HEK293 (cell line): Measurements from ENCODE around the gene RHPN2.

Source experiments
- HOXA7 ChIP-seq: sonication (generic); formaldehyde crosslinking; IDR thresholded peaks from 2 replicates; pipeline ENCODE4 v1.8.1; 2022; ENCODE audit warnings: missing genetic modification reagents, borderline replicate concordance
- KLF8 ChIP-seq: fragments of 450-650 bp; formaldehyde crosslinking; IDR thresholded peaks from 2 replicates; pipeline ENCODE4 v1.5.1; 2016; ENCODE audit warnings: missing biosample characterization, missing genetic modification characterization
- KLF9 ChIP-seq: fragments of 450-650 bp; formaldehyde crosslinking; IDR thresholded peaks from 2 replicates; pipeline ENCODE4 v1.5.1; 2016; ENCODE audit warnings: missing biosample characterization, missing genetic modification characterization, low read depth
- OVOL3 ChIP-seq: fragments of 450-650 bp; formaldehyde crosslinking; IDR thresholded peaks from 2 replicates; pipeline ENCODE4 v1.5.1; 2016; ENCODE audit warnings: missing biosample characterization, missing genetic modification characterization
- PRDM1 ChIP-seq: fragments of 450-650 bp; formaldehyde crosslinking; IDR thresholded peaks from 2 replicates; pipeline ENCODE4; 2016; ENCODE audit warnings: missing biosample characterization, missing genetic modification characterization
- REST ChIP-seq: fragments of 450-650 bp; formaldehyde crosslinking; IDR thresholded peaks from 2 replicates; pipeline ENCODE4 v1.5.1; 2016; ENCODE audit warnings: missing biosample characterization, missing genetic modification characterization
- ZBTB17 ChIP-seq: fragments of 450-650 bp; formaldehyde crosslinking; IDR thresholded peaks from 2 replicates; pipeline ENCODE4 v1.5.1; 2016; ENCODE audit warnings: missing biosample characterization, missing genetic modification characterization
- ZBTB48 ChIP-seq: fragments of 450-650 bp; formaldehyde crosslinking; IDR thresholded peaks from 2 replicates; pipeline ENCODE4 v1.5.1; 2016; ENCODE audit warnings: missing biosample characterization, missing genetic modification characterization
- ZBTB49 ChIP-seq: fragments of 450-650 bp; formaldehyde crosslinking; IDR thresholded peaks from 2 replicates; pipeline ENCODE4 v1.5.1; 2016; ENCODE audit warnings: missing biosample characterization, missing genetic modification characterization, low read depth
- ZFP37 ChIP-seq: fragments of 450-650 bp; formaldehyde crosslinking; IDR thresholded peaks from 2 replicates; pipeline ENCODE4 v1.5.1; 2016; ENCODE audit warnings: missing biosample characterization, missing genetic modification characterization
- ZNF146 ChIP-seq: fragments of 450-650 bp; formaldehyde crosslinking; IDR thresholded peaks from 2 replicates; pipeline ENCODE4 v1.5.1; 2016; ENCODE audit warnings: missing biosample characterization, missing genetic modification characterization
- ZNF157 ChIP-seq: fragments of 450-650 bp; formaldehyde crosslinking; IDR thresholded peaks from 2 replicates; pipeline ENCODE4 v1.5.1; 2016; ENCODE audit warnings: missing biosample characterization, missing genetic modification characterization
- ZNF174 ChIP-seq: fragments of 450-650 bp; formaldehyde crosslinking; IDR thresholded peaks from 2 replicates; pipeline ENCODE4 v1.5.0; 2017; ENCODE audit warnings: missing biosample characterization, mild to moderate bottlenecking, missing genetic modification characterization
- ZNF175 ChIP-seq: fragments of 450-650 bp; formaldehyde crosslinking; IDR thresholded peaks from 2 replicates; pipeline ENCODE4 v1.5.1; 2016; ENCODE audit warnings: missing biosample characterization, missing genetic modification characterization
- ZNF24 ChIP-seq: fragments of 450-650 bp; formaldehyde crosslinking; IDR thresholded peaks from 2 replicates; pipeline ENCODE4 v1.5.1; 2016; ENCODE audit warnings: missing biosample characterization, missing genetic modification characterization
- ZNF37A ChIP-seq: fragments of 450-650 bp; IDR thresholded peaks from 2 replicates; pipeline ENCODE4 v1.5.1; 2018; ENCODE audit warnings: missing biosample characterization, missing genetic modification characterization
- ZNF513 ChIP-seq: fragments of 450-650 bp; IDR thresholded peaks from 2 replicates; pipeline ENCODE4 v1.5.1; 2018; ENCODE audit warnings: missing biosample characterization, missing genetic modification characterization
- ZNF558 ChIP-seq: fragments of 450-650 bp; formaldehyde crosslinking; IDR thresholded peaks from 2 replicates; pipeline ENCODE4 v1.5.1; 2016; ENCODE audit warnings: missing biosample characterization, missing genetic modification characterization
- ZNF596 ChIP-seq: fragments of 450-650 bp; IDR thresholded peaks from 2 replicates; pipeline ENCODE4 v1.5.0; 2018; ENCODE audit warnings: missing biosample characterization, mild to moderate bottlenecking, missing genetic modification characterization, moderate library complexity
- ZNF658 ChIP-seq: fragments of 450-650 bp; formaldehyde crosslinking; IDR thresholded peaks from 2 replicates; pipeline ENCODE4; 2016; ENCODE audit warnings: missing biosample characterization, missing genetic modification characterization
- ZNF670 ChIP-seq: fragments of 450-650 bp; formaldehyde crosslinking; IDR thresholded peaks from 2 replicates; pipeline ENCODE4 v1.5.1; 2016; ENCODE audit warnings: missing biosample characterization, missing genetic modification characterization, low read depth
- ZNF791 ChIP-seq: fragments of 450-650 bp; formaldehyde crosslinking; IDR thresholded peaks from 2 replicates; pipeline ENCODE4 v1.5.1; 2016; ENCODE audit warnings: missing biosample characterization, missing genetic modification characterization
- ZSCAN18 ChIP-seq: fragments of 450-650 bp; formaldehyde crosslinking; IDR thresholded peaks from 2 replicates; pipeline ENCODE4 v1.5.1; 2016; ENCODE audit warnings: missing biosample characterization, missing genetic modification characterization
- TF ChIP-seq, protein P1 (sequence below): fragments of 450-650 bp; formaldehyde crosslinking; IDR thresholded peaks from 2 replicates; pipeline ENCODE4 v1.5.1; 2016; ENCODE audit warnings: missing biosample characterization, missing genetic modification characterization
- TF ChIP-seq, protein P2 (sequence below): fragments of 450-650 bp; formaldehyde crosslinking; IDR thresholded peaks from 2 replicates; pipeline ENCODE4 v1.5.1; 2016; ENCODE audit warnings: missing biosample characterization, missing genetic modification characterization
- TF ChIP-seq, protein P3 (sequence below): fragments of 450-650 bp; formaldehyde crosslinking; IDR thresholded peaks from 2 replicates; pipeline ENCODE4 v1.5.1; 2017; ENCODE audit warnings: missing biosample characterization, missing genetic modification characterization

Gene RHPN2

GRCh38 chr19:32971715-32972540 lies 92.8 kb downstream of the RHPN2 start, which contains the start of the genes CEP89 and FAAP24 (continued):
- no peak; the same call in 1 of the 2 replicates for TF ChIP-seq ZFP37 (tag by site-specific recombination)
- TF ChIP-seq ZBTB17 (tag by site-specific recombination): peak; percentile 99
- TF ChIP-seq OVOL3 (tag by site-specific recombination): peak; percentile 59; the same call in 1 of the 2 replicates
- TF ChIP-seq ZNF658 (tag by site-specific recombination): no peak
- TF ChIP-seq ZNF146 (tag by site-specific recombination): peak; percentile 34; the same call in 1 of the 2 replicates
- TF ChIP-seq ZNF24: peak; percentile 84
- TF ChIP-seq ZBTB48 (tag by site-specific recombination): peak; percentile 98
- TF ChIP-seq HOXA7 (CRISPR knock-in tag): no peak
- TF ChIP-seq, protein P1, sequence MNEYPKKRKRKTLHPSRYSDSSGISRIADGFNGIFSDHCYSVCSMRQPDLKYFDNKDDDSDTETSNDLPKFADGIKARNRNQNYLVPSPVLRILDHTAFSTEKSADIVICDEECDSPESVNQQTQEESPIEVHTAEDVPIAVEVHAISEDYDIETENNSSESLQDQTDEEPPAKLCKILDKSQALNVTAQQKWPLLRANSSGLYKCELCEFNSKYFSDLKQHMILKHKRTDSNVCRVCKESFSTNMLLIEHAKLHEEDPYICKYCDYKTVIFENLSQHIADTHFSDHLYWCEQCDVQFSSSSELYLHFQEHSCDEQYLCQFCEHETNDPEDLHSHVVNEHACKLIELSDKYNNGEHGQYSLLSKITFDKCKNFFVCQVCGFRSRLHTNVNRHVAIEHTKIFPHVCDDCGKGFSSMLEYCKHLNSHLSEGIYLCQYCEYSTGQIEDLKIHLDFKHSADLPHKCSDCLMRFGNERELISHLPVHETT (tag by site-specific recombination): peak; percentile 79
- TF ChIP-seq ZNF670 (tag by site-specific recombination): no peak
- TF ChIP-seq, protein P2, sequence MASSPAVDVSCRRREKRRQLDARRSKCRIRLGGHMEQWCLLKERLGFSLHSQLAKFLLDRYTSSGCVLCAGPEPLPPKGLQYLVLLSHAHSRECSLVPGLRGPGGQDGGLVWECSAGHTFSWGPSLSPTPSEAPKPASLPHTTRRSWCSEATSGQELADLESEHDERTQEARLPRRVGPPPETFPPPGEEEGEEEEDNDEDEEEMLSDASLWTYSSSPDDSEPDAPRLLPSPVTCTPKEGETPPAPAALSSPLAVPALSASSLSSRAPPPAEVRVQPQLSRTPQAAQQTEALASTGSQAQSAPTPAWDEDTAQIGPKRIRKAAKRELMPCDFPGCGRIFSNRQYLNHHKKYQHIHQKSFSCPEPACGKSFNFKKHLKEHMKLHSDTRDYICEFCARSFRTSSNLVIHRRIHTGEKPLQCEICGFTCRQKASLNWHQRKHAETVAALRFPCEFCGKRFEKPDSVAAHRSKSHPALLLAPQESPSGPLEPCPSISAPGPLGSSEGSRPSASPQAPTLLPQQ: peak; percentile 77
- TF ChIP-seq, protein P3, sequence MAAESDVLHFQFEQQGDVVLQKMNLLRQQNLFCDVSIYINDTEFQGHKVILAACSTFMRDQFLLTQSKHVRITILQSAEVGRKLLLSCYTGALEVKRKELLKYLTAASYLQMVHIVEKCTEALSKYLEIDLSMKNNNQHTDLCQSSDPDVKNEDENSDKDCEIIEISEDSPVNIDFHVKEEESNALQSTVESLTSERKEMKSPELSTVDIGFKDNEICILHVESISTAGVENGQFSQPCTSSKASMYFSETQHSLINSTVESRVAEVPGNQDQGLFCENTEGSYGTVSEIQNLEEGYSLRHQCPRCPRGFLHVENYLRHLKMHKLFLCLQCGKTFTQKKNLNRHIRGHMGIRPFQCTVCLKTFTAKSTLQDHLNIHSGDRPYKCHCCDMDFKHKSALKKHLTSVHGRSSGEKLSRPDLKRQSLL (tag by site-specific recombination): peak; percentile 29; the same call in 1 of the 2 replicates
- TF ChIP-seq ZNF157: no peak
- 0 out of 2 replicates have a peak, but pooled peaks have one; percentile 76 for TF ChIP-seq ZSCAN18 (tag by site-specific recombination)
- peak; percentile 99 for TF ChIP-seq KLF8 (tag by site-specific recombination)
- TF ChIP-seq ZNF596 (tag by site-specific recombination): no peak
- TF ChIP-seq PRDM1 (tag by site-specific recombination): peak; percentile 24
- TF ChIP-seq KLF9 (tag by site-specific recombination): peak; percentile 83
- no peak for TF ChIP-seq ZNF175
- TF ChIP-seq ZNF174: no peak
- TF ChIP-seq ZNF791 (tag by site-specific recombination): no peak
- TF ChIP-seq ZBTB49 (tag by site-specific recombination): no peak
- no peak for TF ChIP-seq ZNF513 (tag by site-specific recombination)
- peak; percentile 72; the same call in 1 of the 2 replicates for TF ChIP-seq ZNF558 (tag by site-specific recombination)
- TF ChIP-seq ZNF37A (tag by site-specific recombination): no peak
- TF ChIP-seq REST (tag by site-specific recombination): peak; percentile 60; the same call in 1 of the 2 replicates
